ENCODE results near the gene FTCD. TPM values are rescaled to one million over a fixed set of nuclear protein-coding genes. Genes with fewer than 3 reads are reported as not detected.

Gene FTCD
- total and polyA plus RNA-seq, 9 of the 15 experiments (the other 6 are each of a cell fraction or from before 2014, with no cell fraction given), result 0.11 to 1.6 (median 0.67) TPM; not detected in 5

DNA sequence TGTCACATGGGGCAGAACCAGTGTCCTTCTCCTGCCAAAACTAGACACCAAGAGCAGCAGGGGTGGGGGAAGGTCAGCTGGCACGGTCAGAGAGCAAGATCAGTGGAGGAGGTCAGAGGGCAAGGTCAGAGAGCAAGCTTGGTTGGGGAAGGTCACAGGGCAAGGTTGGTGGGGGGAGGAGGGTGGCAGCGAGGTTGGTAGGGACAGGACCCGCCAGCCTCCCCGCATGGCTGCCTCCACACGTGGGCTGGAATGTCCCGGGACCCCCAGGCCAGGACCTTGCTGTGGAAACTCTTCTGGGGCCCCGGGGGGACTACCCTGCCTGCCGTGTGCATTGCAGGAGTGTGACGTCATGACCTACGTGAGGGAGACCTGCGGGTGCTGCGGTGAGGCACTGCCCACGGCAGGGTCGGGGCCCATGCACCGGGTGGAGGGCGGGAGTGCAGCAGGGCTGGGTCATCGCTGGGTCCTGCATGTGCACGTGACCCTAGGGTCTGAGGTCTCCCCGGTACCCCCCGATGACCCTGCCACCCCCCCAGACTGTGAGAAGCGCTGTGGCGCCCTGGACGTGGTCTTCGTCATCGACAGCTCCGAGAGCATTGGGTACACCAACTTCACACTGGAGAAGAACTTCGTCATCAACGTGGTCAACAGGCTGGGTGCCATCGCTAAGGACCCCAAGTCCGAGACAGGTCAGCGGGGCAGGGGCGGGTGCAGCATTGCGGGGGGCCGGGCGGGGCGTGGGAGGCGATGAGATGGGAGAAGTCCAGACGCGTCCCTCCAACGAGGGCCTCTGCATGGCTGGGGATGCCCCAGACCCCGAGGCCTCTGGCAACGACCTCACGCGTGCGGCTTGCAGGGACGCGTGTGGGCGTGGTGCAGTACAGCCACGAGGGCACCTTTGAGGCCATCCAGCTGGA lies 30.2 kb downstream of the FTCD start:
- in situ Hi-C loops (cut with MboI), result no loop called here
- Histone ChIP-seq H4K20me1 (replicated peaks; ENCODE audit: control insufficient read depth, insufficient read depth, low read length) (peaks cover 7% of the 10 kb centered on the region; the same call in 1 of the 2 replicates), H3K4me1 (replicated peaks in 1 of 2; ENCODE audit: control insufficient read depth in 2 of 2, insufficient read depth in 2 of 2, low read length in 2 of 2) (peaks cover 0 to 80% of the 10 kb centered on the region in 2 experiments; a peak in 2 of 5 replicates), H3K9ac (ENCODE audit: insufficient read depth in 1 of 2, low read depth in 2 of 2, low read length in 2 of 2) (0 out of 4 replicates have a peak overlapping the region, but pooled peaks of 1 of the 2 experiments have one; percentile 58), H3K79me2 (ENCODE audit: control insufficient read depth, insufficient read depth, low read length) (no peaks in the 10 kb centered on the region), H3K4me2 (ENCODE audit: insufficient read depth, low read length) (no peak overlapping the region), H3K27me3 (ENCODE audit: control insufficient read depth in 2 of 2, insufficient read depth in 2 of 2, low read length in 2 of 2) (peaks cover 39 to 70% of the 10 kb centered on the region in 2 experiments; a peak in 4 of 5 replicates), H3K36me3 (ENCODE audit: control insufficient read depth, insufficient read depth, low read length) (no peaks in the 10 kb centered on the region), H3K9me1 (ENCODE audit: control insufficient read depth, insufficient read depth, low read length) (no peaks in the 10 kb centered on the region), H3K27ac (ENCODE audit: extremely low read depth, low read depth, low read length) (no peak overlapping the region), H3K9me3 (replicated peaks; ENCODE audit: control insufficient read depth, insufficient read depth, low read depth, low read length) (no peaks in the 10 kb centered on the region), H2AFZ (ENCODE audit: low read depth, low read length) (no peak overlapping the region), H3K4me3 (no peak overlapping the region)
- ChIA-PET CTCF (ENCODE audit: low intra/inter-chr PET ratio) (no interaction called here), POLR2A (no interaction called here)
- WGBS (ENCODE audit: insufficient coverage, low coverage, missing lambda C conversion rate), result 18% methylated on average over 41 of the region's 49 CpGs
- DNase-seq (ENCODE audit: extremely low read depth in 1 of 4, low spot score in 3 of 4) (no peak), FAIRE-seq (no peak), ATAC-seq (no peak)
- no TSS peak for BruUV-seq (replicated peaks)
- intact Hi-C loops (cut with micrococcal nuclease), result no loop called here
- TF ChIP-seq ATF7 (IDR thresholded peaks at IDR 0.05), result peak; percentile 36; the same call in 1 of the 2 replicates
- no peak for TF ChIP-seq MAFG (tag; conservative IDR thresholded peaks at IDR 0.05)
- TF ChIP-seq, protein P1, sequence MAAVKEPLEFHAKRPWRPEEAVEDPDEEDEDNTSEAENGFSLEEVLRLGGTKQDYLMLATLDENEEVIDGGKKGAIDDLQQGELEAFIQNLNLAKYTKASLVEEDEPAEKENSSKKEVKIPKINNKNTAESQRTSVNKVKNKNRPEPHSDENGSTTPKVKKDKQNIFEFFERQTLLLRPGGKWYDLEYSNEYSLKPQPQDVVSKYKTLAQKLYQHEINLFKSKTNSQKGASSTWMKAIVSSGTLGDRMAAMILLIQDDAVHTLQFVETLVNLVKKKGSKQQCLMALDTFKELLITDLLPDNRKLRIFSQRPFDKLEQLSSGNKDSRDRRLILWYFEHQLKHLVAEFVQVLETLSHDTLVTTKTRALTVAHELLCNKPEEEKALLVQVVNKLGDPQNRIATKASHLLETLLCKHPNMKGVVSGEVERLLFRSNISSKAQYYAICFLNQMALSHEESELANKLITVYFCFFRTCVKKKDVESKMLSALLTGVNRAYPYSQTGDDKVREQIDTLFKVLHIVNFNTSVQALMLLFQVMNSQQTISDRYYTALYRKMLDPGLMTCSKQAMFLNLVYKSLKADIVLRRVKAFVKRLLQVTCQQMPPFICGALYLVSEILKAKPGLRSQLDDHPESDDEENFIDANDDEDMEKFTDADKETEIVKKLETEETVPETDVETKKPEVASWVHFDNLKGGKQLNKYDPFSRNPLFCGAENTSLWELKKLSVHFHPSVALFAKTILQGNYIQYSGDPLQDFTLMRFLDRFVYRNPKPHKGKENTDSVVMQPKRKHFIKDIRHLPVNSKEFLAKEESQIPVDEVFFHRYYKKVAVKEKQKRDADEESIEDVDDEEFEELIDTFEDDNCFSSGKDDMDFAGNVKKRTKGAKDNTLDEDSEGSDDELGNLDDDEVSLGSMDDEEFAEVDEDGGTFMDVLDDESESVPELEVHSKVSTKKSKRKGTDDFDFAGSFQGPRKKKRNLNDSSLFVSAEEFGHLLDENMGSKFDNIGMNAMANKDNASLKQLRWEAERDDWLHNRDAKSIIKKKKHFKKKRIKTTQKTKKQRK (IDR thresholded peaks at IDR 0.05; ENCODE audit: borderline replicate concordance, low read depth, low read length), result no peak
- no peak for TF ChIP-seq ZNF347 (CRISPR knock-in tag; IDR thresholded peaks at IDR 0.05; ENCODE audit: low read depth)
- no peak for TF ChIP-seq SMAD4 (CRISPR knock-in tag; conservative IDR thresholded peaks at IDR 0.05)
- no peak for TF ChIP-seq RBFOX2 (IDR thresholded peaks at IDR 0.05; ENCODE audit: low read depth, low read length)
- no peak for TF ChIP-seq EWSR1 (IDR thresholded peaks at IDR 0.05; ENCODE audit: borderline replicate concordance, low read depth, partially characterized antibody)
- TF ChIP-seq SRSF1 (IDR thresholded peaks at IDR 0.05; ENCODE audit: low read depth, low read length), result no peak
- TF ChIP-seq PML (IDR thresholded peaks at IDR 0.05; ENCODE audit: low read length), result no peak
- no peak for TF ChIP-seq MAFF (IDR thresholded peaks at IDR 0.05; ENCODE audit: low read length)
- no peak for TF ChIP-seq EP400 (IDR thresholded peaks at IDR 0.05)
- TF ChIP-seq MAZ (CRISPR knock-in tag; conservative IDR thresholded peaks at IDR 0.05 in 1 of 2, IDR thresholded peaks at IDR 0.05 in 1 of 2), result no peak
- TF ChIP-seq, protein P2, sequence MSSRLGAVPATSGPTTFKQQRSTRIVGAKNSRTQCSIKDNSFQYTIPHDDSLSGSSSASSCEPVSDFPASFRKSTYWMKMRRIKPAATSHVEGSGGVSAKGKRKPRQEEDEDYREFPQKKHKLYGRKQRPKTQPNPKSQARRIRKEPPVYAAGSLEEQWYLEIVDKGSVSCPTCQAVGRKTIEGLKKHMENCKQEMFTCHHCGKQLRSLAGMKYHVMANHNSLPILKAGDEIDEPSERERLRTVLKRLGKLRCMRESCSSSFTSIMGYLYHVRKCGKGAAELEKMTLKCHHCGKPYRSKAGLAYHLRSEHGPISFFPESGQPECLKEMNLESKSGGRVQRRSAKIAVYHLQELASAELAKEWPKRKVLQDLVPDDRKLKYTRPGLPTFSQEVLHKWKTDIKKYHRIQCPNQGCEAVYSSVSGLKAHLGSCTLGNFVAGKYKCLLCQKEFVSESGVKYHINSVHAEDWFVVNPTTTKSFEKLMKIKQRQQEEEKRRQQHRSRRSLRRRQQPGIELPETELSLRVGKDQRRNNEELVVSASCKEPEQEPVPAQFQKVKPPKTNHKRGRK (tag; IDR thresholded peaks at IDR 0.05), result no peak
- TF ChIP-seq PTBP1 (IDR thresholded peaks at IDR 0.05; ENCODE audit: low read depth, low read length), result no peak
- no peak for TF ChIP-seq USF1 (CRISPR knock-in tag; IDR thresholded peaks at IDR 0.05)
- peak; percentile 69 for TF ChIP-seq ESRRA (IDR thresholded peaks at IDR 0.05; ENCODE audit: borderline replicate concordance, low read depth)
